SU-DHL-6 (cell line): ENCODE measurements around the gene LGR6.
"Not testable (repeated sequence)": the region's sequence is repeated elsewhere in the genome, so short reads cannot be mapped to it uniquely, and the experiment has no call there.

Experiments
- H2AFZ ChIP-seq: fragments of 200-600 bp; sonication (generic); 2 replicates; pipeline ENCODE4 v1.6.1; 2014; ENCODE audit warnings: low read depth, mild to moderate bottlenecking, moderate library complexity, mixed read lengths, antibody characterized with exemption, low read length; ENCODE audit not compliant: severe bottlenecking
- H3F3A ChIP-seq: fragments of 200-600 bp; shearing (Covaris generic); 2 replicates; pipeline ENCODE4 v1.6.0; 2016; ENCODE audit warnings: antibody characterized with exemption, mild to moderate bottlenecking; ENCODE audit not compliant: insufficient read depth
- H3K27ac ChIP-seq: fragments of 200-600 bp; sonication (generic); 2 replicates; pipeline ENCODE4 v1.5.1; 2016; ENCODE audit warnings: low read depth, mild to moderate bottlenecking, low read length, moderate library complexity, mixed read lengths
- H3K27me3 ChIP-seq: fragments of 200-600 bp; sonication (generic), shearing (Covaris generic); 2 replicates; pipeline ENCODE4 v1.6.0; 2014; ENCODE audit warnings: mild to moderate bottlenecking, low read length
- H3K36me3 ChIP-seq: fragments of 200-600 bp; sonication (generic); 2 replicates; pipeline ENCODE4 v1.6.1; 2014; ENCODE audit warnings: mild to moderate bottlenecking, low read length, mixed read lengths
- H3K4me2 ChIP-seq: fragments of 300-600, 200-600 bp; shearing (Covaris generic), sonication (generic); 2 replicates; pipeline ENCODE4 v1.6.0; 2014; ENCODE audit warnings: low read length, low read depth, mild to moderate bottlenecking; ENCODE audit not compliant: poor library complexity, severe bottlenecking
- H3K4me3 ChIP-seq: fragments of 200-600 bp; sonication (generic); 2 replicates; pipeline ENCODE4 v1.5.1; 2014; ENCODE audit warnings: antibody characterized with exemption, low read length, mild to moderate bottlenecking, mixed read lengths; ENCODE audit not compliant: insufficient read depth, poor library complexity, severe bottlenecking
- H3K79me2 ChIP-seq: fragments of 200-600 bp; sonication (generic); 2 replicates; pipeline ENCODE4 v1.6.1; 2014; ENCODE audit warnings: mild to moderate bottlenecking, low read length, moderate library complexity; ENCODE audit not compliant: insufficient read depth
- H3K9ac ChIP-seq: fragments of 200-600 bp; sonication (generic); 2 replicates; pipeline ENCODE4 v1.7.0; 2014; ENCODE audit warnings: mild to moderate bottlenecking, low read length
- H3K9me2 ChIP-seq: fragments of 200-600 bp; sonication (generic); replicated peaks from 2 replicates; pipeline ENCODE4 v1.6.1; 2014; ENCODE audit warnings: low read length; ENCODE audit not compliant: insufficient read depth
- H3K9me3 ChIP-seq: fragments of 200-600 bp; sonication (generic); 2 replicates; pipeline ENCODE4 v1.6.1; 2014; ENCODE audit warnings: low read length, mixed read lengths; ENCODE audit not compliant: insufficient read depth
- H4K20me1 ChIP-seq: fragments of 200-600 bp; sonication (generic); 2 replicates; pipeline ENCODE4 v1.6.1; 2014; ENCODE audit warnings: low read depth, mild to moderate bottlenecking, antibody characterized with exemption, low read length, moderate library complexity, mixed read lengths
- EZH2phosphoT487 ChIP-seq: fragments of 200-600 bp; sonication (generic), shearing (Covaris generic); conservative IDR thresholded peaks from 2 replicates; pipeline ENCODE4 v1.6.1; 2018; ENCODE audit warnings: mild to moderate bottlenecking, antibody characterized with exemption, low read length, moderate library complexity, mixed read lengths
- TF ChIP-seq, protein P1 (sequence below): fragments of 200-600 bp; sonication (generic); IDR thresholded peaks from one replicate; pipeline ENCODE4 v1.5.1; 2017; ENCODE audit warnings: antibody characterized with exemption, mild to moderate bottlenecking, low read length, moderate library complexity; ENCODE audit not compliant: insufficient read depth, poor library complexity, severe bottlenecking

Gene LGR6, protein sequence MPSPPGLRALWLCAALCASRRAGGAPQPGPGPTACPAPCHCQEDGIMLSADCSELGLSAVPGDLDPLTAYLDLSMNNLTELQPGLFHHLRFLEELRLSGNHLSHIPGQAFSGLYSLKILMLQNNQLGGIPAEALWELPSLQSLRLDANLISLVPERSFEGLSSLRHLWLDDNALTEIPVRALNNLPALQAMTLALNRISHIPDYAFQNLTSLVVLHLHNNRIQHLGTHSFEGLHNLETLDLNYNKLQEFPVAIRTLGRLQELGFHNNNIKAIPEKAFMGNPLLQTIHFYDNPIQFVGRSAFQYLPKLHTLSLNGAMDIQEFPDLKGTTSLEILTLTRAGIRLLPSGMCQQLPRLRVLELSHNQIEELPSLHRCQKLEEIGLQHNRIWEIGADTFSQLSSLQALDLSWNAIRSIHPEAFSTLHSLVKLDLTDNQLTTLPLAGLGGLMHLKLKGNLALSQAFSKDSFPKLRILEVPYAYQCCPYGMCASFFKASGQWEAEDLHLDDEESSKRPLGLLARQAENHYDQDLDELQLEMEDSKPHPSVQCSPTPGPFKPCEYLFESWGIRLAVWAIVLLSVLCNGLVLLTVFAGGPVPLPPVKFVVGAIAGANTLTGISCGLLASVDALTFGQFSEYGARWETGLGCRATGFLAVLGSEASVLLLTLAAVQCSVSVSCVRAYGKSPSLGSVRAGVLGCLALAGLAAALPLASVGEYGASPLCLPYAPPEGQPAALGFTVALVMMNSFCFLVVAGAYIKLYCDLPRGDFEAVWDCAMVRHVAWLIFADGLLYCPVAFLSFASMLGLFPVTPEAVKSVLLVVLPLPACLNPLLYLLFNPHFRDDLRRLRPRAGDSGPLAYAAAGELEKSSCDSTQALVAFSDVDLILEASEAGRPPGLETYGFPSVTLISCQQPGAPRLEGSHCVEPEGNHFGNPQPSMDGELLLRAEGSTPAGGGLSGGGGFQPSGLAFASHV

DNA sequence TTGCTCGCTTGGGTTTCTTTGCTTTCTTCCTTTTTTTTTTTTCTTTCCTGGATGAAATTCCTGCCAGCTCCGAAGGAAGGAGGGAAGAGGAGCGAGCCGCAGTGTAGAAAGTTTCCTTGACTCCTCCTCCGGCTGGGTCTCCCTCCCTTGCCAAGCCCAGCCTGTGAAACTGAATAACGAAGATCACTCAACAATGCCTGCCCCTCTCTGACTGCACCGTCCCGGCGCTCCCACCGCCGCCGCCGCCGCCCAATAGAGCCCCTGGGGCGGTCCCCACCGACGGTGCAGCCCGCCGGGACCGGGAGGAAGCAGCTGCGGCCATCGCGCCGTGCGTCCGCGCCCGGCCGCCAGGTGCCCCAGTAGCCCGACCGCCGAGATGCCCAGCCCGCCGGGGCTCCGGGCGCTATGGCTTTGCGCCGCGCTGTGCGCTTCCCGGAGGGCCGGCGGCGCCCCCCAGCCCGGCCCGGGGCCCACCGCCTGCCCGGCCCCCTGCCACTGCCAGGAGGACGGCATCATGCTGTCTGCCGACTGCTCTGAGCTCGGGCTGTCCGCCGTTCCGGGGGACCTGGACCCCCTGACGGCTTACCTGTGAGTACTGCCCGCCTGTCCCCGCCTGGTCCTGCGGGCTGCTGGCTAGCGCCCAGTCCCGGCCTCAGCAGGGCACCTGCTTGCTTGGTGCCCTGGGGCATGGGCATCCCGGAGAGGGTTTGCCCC, at the start of gene LGR6:
Gene LGR6, plus strand, starts transcription at position 186 of the 714 bp plus-strand sequence. Its CDS starts 191 bp downstream, at position 377.
- H3F3A ChIP-seq = no peaks in the 10 kb centered on the region
- no peak within 1 kb of the TSS for H3K27ac ChIP-seq
- H3K79me2 ChIP-seq = no peaks in the 10 kb centered on the region
- no peaks in the 10 kb centered on the region for H4K20me1 ChIP-seq
- no peak within 1 kb of the TSS for H3K4me3 ChIP-seq
- H2AFZ ChIP-seq = no peak within 1 kb of the TSS
- no peak within 1 kb of the TSS for H3K4me2 ChIP-seq
- H3K27me3 ChIP-seq = no peaks in the 10 kb centered on the region
- H3K9me3 ChIP-seq = no peaks in the 10 kb centered on the region
- TF ChIP-seq EZH2phosphoT487 = no peak
- TF ChIP-seq, protein P1, sequence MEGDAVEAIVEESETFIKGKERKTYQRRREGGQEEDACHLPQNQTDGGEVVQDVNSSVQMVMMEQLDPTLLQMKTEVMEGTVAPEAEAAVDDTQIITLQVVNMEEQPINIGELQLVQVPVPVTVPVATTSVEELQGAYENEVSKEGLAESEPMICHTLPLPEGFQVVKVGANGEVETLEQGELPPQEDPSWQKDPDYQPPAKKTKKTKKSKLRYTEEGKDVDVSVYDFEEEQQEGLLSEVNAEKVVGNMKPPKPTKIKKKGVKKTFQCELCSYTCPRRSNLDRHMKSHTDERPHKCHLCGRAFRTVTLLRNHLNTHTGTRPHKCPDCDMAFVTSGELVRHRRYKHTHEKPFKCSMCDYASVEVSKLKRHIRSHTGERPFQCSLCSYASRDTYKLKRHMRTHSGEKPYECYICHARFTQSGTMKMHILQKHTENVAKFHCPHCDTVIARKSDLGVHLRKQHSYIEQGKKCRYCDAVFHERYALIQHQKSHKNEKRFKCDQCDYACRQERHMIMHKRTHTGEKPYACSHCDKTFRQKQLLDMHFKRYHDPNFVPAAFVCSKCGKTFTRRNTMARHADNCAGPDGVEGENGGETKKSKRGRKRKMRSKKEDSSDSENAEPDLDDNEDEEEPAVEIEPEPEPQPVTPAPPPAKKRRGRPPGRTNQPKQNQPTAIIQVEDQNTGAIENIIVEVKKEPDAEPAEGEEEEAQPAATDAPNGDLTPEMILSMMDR = no peak
- no peak within 1 kb of the TSS for H3K9ac ChIP-seq
- no peaks in the 10 kb centered on the region for H3K9me2 ChIP-seq
- no peaks in the 10 kb centered on the region for H3K36me3 ChIP-seq

DNA sequence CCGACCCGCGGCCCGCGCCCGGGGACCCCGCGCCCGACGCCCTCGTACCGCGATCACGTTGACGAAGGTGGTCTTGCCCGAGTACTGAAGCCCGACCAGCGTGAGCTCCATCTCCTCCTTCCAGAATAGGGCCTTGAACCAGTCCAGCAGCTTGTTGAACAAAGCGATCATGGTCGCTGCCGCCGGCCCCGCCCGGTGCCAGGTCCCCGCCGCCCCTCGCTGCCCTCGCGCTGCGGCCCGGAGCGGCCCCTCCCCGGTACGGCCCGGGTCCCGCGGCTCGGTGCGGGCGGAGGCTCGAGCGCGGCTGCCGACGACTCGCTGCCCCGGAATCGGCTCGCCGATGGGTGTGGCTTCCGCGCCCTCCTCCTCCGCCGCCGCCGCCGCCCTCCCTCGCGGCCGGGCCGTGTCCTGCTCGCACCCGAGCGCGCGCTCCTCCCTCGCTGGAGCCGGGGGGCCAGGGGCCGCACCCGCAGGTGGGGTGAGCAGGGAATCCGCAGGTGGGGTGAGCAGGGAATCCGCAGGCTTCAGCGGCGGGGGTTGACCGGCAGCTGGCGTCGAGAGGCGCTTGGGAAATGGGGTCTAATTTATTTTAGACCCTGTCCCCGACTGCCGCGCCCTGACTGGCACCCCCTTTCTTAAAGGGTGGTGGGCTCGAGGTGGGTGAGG, 49.1 kb upstream of the LGR6 start, which contains the start of gene ARL8A:
Gene ARL8A, minus strand, starts transcription at position 336 of the 666 bp plus-strand sequence. Its CDS starts 165 bp downstream, at position 171.
- Histone ChIP-seq H3K9me3 (no peaks in the 10 kb centered on the region), H4K20me1 (no peaks in the 10 kb centered on the region), H3K79me2 (peaks cover 39% of the 10 kb centered on the region), H3F3A (peaks cover 16% of the 10 kb centered on the region), H3K4me3 (peak within 1 kb of the TSS; percentile 66), H3K27ac (peak within 1 kb of the TSS; percentile 81), H3K9me2 (no peaks in the 10 kb centered on the region), H3K36me3 (no peaks in the 10 kb centered on the region), H3K9ac (peak within 1 kb of the TSS; percentile 86), H3K27me3 (no peaks in the 10 kb centered on the region), H2AFZ (peak within 1 kb of the TSS; percentile 90), H3K4me2 (peak within 1 kb of the TSS; percentile 68)
- TF ChIP-seq, protein P1 = no peak
- no peak for TF ChIP-seq EZH2phosphoT487

DNA sequence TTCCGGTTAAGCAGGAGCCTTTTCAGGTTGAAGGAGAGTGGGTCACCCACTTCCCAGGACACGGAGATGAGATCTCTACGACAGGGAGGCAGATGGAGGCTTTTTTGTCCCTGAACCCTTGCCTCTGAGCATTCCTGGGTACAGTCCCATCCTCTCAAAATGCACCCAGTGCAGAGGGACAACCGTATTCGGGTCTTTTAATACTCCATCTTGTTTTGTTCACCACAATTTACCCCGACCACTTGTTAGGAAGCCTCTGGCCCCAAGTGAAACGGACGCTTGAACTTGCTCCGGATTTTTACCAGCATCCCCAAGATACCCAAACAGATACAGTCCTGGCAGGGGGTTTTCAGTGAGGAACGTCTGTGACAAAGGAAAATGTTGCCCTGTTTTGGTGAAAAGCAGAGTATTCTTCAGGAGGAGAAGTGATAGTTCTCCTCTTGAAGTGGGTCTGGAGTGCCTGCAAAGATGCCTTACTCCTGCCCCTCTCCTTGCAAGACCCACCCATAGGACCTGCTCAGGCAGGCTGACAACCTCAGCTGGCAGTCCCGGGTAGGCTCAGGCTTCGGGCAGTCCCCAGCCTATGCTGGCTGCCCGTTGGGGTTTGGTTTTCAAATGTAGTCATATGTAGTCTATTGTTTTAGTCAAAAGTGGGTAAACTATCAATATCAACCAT, 48.4 kb upstream of the LGR6 start:
- Histone ChIP-seq H3K36me3 (no peaks in the 10 kb centered on the region), H3K9me2 (no peaks in the 10 kb centered on the region), H3K9ac (peak overlapping the region; percentile 86), H3K27me3 (no peaks in the 10 kb centered on the region), H3K4me3 (peak overlapping the region; percentile 66), H3K79me2 (peaks cover 37% of the 10 kb centered on the region), H2AFZ (peak overlapping the region; percentile 90), H3K27ac (no peak overlapping the region; the same call in 1 of the 2 replicates), H4K20me1 (no peaks in the 10 kb centered on the region), H3K9me3 (no peaks in the 10 kb centered on the region), H3K4me2 (peak overlapping the region; percentile 68), H3F3A (peaks cover 16% of the 10 kb centered on the region)
- TF ChIP-seq, protein P1 = no peak
- no peak for TF ChIP-seq EZH2phosphoT487

DNA sequence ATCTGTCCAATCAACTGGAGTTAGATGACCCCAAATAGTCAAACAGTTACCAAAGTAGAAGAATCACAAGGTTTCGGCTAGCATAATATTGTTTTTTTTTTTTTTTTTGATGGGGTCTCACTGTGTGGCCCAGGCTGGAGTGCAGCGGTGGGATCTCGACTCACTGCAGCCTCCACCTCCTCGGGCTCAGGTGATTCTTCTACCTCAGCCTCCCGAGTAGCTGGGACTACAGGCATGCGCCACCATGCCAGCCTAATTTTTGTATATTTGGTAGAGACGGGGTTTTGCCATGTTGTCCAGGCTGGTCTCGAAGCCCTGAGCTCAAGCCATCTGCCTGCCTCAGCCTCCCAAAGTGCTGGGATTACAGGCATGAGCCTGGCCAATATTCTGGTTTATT, 47.9 kb upstream of the LGR6 start:
- peaks cover 16% of the 10 kb centered on the region for H3F3A ChIP-seq
- H4K20me1 ChIP-seq, H3K36me3 ChIP-seq: not testable (repeated sequence)

More for the DNA sequence above, 47.9 kb upstream of the LGR6 start:
- not testable (repeated sequence) for H3K4me2 ChIP-seq, H3K9me2 ChIP-seq, H3K27ac ChIP-seq, H2AFZ ChIP-seq, H3K27me3 ChIP-seq, H3K9me3 ChIP-seq, H3K4me3 ChIP-seq, H3K9ac ChIP-seq
- H3K79me2 ChIP-seq = peaks cover 32% of the 10 kb centered on the region
